ENCODE results near the gene CDH13. TPM values are rescaled to one million over a fixed set of nuclear protein-coding genes. Genes with fewer than 3 reads are reported as not detected.
A peak's percentile ranks its signal among the peaks of the same experiment; 100 is the strongest.

The CDH13 gene
- total and polyA plus RNA-seq, 7 donors, result 6.1 to 30.7 (median 22.8) TPM

DNA sequence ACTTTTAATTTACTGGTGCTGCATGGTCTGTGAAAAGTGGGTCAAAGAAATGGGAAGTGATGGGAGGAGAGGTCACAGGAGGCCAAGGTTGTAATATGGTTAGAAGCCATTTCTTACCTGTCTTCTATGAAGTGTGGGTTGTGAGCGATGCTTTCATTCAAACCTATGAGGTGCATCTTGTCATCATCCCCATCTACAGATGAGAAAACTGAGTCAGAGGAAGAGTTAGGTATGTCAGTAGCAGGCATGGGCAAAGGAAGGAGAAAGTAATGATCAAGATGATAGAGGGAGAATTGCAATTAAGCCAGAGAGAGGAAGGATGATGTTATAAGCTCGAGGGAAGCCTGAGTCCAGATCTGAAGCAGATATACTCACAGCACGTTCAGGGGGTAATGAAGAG, 19.7 kb downstream of the CDH13 start:
- H3K4me1 ChIP-seq, result peaks cover 11% of the 10 kb centered on the region
- H3K4me3 ChIP-seq, result no peak overlapping the region
- DNase-seq, result no peak
- peak in 1 of 4 donors; percentile 51 for ATAC-seq
- intact Hi-C loops (cut with DNase I), result no loop called here
- no peaks in the 10 kb centered on the region for H3K27me3 ChIP-seq (ENCODE audit: insufficient read depth in 3 of 3, low read length in 2 of 3)
- no peaks in the 10 kb centered on the region for H3K36me3 ChIP-seq (ENCODE audit: insufficient read depth in 1 of 2, low read depth in 1 of 2)
- no peak overlapping the region for H3K27ac ChIP-seq
- no peak for TF ChIP-seq CTCF (IDR thresholded peaks at IDR 0.05)
- WGBS, 3 donors, result 80 to 86% (median 82%) methylated on average over 3 of the region's 3 CpGs
- no peaks in the 10 kb centered on the region for H3K9me3 ChIP-seq

DNA sequence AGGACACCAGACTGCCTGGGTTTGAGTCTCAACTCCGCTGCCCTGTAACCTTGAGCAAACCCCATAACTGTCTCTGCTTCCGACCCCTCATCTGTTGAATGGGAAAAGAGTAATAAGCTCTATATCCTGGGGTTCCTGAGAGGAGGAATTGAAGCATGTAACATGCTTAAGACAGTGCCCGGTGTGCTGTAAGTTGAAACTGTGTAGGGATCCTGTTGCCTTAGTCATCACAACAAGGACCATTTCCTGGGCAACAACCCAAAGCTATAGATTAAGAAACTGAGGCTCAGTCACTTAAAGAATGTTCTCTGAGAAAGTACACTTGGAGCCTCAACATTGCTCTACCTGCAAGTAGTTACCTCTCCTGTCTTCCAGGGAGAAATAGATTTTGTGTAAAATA, 23.0 kb downstream of the CDH13 start:
- ATAC-seq, result no peak
- intact Hi-C loops (cut with DNase I), result no loop called here
- H3K36me3 ChIP-seq (ENCODE audit: insufficient read depth in 1 of 2, low read depth in 1 of 2), result no peaks in the 10 kb centered on the region
- peaks cover 29% of the 10 kb centered on the region for H3K4me1 ChIP-seq
- no peak overlapping the region for H3K4me3 ChIP-seq
- no peak overlapping the region for H3K27ac ChIP-seq
- no peak for DNase-seq
- no peaks in the 10 kb centered on the region for H3K27me3 ChIP-seq (ENCODE audit: insufficient read depth in 3 of 3, low read length in 2 of 3)
- TF ChIP-seq CTCF (IDR thresholded peaks at IDR 0.05), result no peak
- no peaks in the 10 kb centered on the region for H3K9me3 ChIP-seq
- WGBS, 3 donors, result 66 to 83% (median 77%) methylated on average over 3 of the region's 3 CpGs

GRCh38 chr16:82650804-82651203, 24.0 kb downstream of the CDH13 start:
- no peak for ATAC-seq
- Histone ChIP-seq H3K27me3 (ENCODE audit: insufficient read depth in 3 of 3, low read length in 2 of 3) (no peaks in the 10 kb centered on the region), H3K4me3 (no peak overlapping the region), H3K27ac (no peak overlapping the region), H3K4me1 (peaks cover 40% of the 10 kb centered on the region), H3K9me3 (no peaks in the 10 kb centered on the region), H3K36me3 (ENCODE audit: insufficient read depth in 1 of 2, low read depth in 1 of 2) (no peaks in the 10 kb centered on the region)
- WGBS, 3 donors, result 49 to 71% (median 53%) methylated on average over 2 of the region's 2 CpGs
- intact Hi-C loops (cut with DNase I), result no loop called here
- no peak for DNase-seq
- no peak for TF ChIP-seq CTCF (IDR thresholded peaks at IDR 0.05)

DNA sequence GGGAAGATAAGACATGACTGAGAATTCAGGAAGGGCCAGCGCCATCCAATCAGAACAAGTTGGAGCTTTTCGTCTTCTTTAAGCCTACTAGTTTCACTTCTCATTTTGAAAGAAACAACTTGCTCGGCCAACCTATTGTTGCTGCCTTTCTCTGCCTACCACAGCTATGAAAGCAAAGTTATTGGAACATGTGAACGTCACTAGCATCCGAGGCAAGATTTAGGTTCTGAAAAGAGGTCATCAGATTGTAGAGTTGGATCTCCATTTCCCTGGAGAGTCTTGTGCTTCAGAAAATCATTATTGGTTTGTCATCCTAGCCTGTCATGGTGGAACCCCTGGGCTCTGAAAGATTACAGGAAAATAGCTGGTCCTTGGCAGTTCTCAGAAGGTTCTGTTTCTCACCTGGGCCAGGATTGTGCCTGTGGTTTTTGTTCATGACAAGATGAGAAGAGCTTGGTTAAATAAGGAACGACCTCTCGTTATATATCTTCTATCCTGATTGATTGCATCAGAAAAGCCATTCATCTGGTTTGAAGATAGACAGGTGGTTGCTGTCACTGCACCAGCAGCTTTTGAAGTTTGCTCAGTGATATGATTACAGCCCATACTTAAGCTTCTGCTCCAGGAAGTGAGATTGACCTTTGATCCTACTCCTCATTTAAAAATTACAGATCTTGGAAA, 25.3 kb downstream of the CDH13 start:
- H3K4me1 ChIP-seq, result peaks cover 40% of the 10 kb centered on the region
- ATAC-seq, result peak in 3 of 4 donors; percentile 20 to 42 (median 29)
- DNase-seq, result no peak
- WGBS, 3 donors, result 58 to 66% (median 62%) methylated on average over 7 of the region's 7 CpGs
- H3K9me3 ChIP-seq, result no peaks in the 10 kb centered on the region
- no peak for TF ChIP-seq CTCF (IDR thresholded peaks at IDR 0.05)
- peak overlapping the region; percentile 91 for H3K27ac ChIP-seq
- no peak overlapping the region for H3K4me3 ChIP-seq
- intact Hi-C loops (cut with DNase I), result no loop called here
- no peaks in the 10 kb centered on the region for H3K36me3 ChIP-seq (ENCODE audit: insufficient read depth in 1 of 2, low read depth in 1 of 2)
- H3K27me3 ChIP-seq (ENCODE audit: insufficient read depth in 3 of 3, low read length in 2 of 3), result no peaks in the 10 kb centered on the region

DNA sequence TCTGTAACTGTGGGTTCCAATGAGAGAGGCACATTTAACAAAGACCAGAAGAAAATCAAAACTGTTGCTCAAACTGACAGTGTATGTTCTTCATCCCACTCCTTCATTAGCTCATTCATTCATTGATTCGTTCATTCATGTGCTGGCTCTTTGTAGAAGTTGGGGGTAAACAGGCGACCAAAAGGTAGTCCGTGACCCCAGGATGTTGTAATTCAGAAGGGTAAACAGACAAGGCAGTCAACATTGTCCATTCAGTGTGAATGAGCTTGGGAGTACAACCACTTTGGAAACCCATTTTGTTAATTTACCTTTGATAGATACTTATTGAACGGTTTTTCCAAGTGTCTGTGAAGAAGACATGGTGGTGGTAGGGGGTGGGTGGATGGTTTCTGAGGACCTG, 26.1 kb downstream of the CDH13 start:
- no peak for TF ChIP-seq CTCF (IDR thresholded peaks at IDR 0.05)
- Histone ChIP-seq H3K4me1 (peaks cover 40% of the 10 kb centered on the region), H3K27ac (peak overlapping the region; percentile 91), H3K9me3 (no peaks in the 10 kb centered on the region), H3K27me3 (ENCODE audit: insufficient read depth in 3 of 3, low read length in 2 of 3) (no peaks in the 10 kb centered on the region), H3K36me3 (ENCODE audit: insufficient read depth in 1 of 2, low read depth in 1 of 2) (no peaks in the 10 kb centered on the region), H3K4me3 (no peak overlapping the region)
- WGBS, 3 donors, result 84 to 99% (median 95%) methylated on average over 4 of the region's 4 CpGs
- DNase-seq (no peak), ATAC-seq (no peak)
- intact Hi-C loops (cut with DNase I), result no loop called here

Data from psoas muscle (tissue), 8 donors.